HepG2 (cell line): ENCODE results near the gene TXNRD1. TPM values are rescaled to one million over a fixed set of nuclear protein-coding genes. Genes with fewer than 3 reads are reported as not detected.

ENCODE experiments used
- ATAC-seq: fragments of 200-7000 bp; cut with Tn5 transposase; 3 replicates; pipeline ENCODE4 v1.9.1; 2020; ENCODE audit warnings: mild to moderate bottlenecking, moderate library complexity
- BruUV-seq: library from RNA; stranded (reverse); fragments of 400-500 nt; replicated peaks from 2 replicates; lab custom pipeline; 2021; lab: Mats Ljungman, UMichigan
- CTCF ChIA-PET: fragments of 300-600 bp; formaldehyde crosslinking; extraction: SDS; loops from one replicate; lab custom pipeline; 2021; ENCODE audit warnings: low total read pairs, inconsistent platforms, low intra/inter-chr PET ratio; lab: Yijun Ruan, JAX
- POLR2A ChIA-PET: fragments of 350-600 bp; sonication (Branson Sonifier 250); formaldehyde crosslinking; loops from one replicate; lab custom pipeline; 2020; ENCODE audit warnings: antibody characterized with exemption, inconsistent platforms; lab: Yijun Ruan, JAX
- DNase-seq: peaks from one replicate; pipeline ENCODE4 v3.0.0-alpha.2; 2015; ENCODE audit warnings: low spot score
- FAIRE-seq: peaks from 3 replicates; lab custom pipeline; 2011; peaks lifted over from hg19 to GRCh38; lab: Jason Lieb, UNC
- H2AFZ ChIP-seq: one replicate; pipeline ENCODE4 v1.6.1; 2011; ENCODE audit warnings: low read length, inconsistent platforms
- H3K27ac ChIP-seq: fragments of 300-600 bp; 3 replicates; pipeline ENCODE4 v1.8.0; 2011; ENCODE audit warnings: mixed run types, mild to moderate bottlenecking, mixed read lengths, low read length, inconsistent platforms; ENCODE audit not compliant: insufficient read depth; ENCODE audit errors: extremely low read length
- H3K27me3 ChIP-seq, 2 experiments: fragments of 200-600 bp in 1 of 2; 2 replicates in 1 of 2; 3 replicates in 1 of 2; pipeline versions ENCODE4 v1.6.0 to v1.8.0; 2011; ENCODE audit warnings: low read length in 2 of 2, mild to moderate bottlenecking in 2 of 2, moderate library complexity in 2 of 2, inconsistent platforms in 1 of 2; ENCODE audit not compliant: insufficient read depth in 2 of 2, control insufficient read depth in 1 of 2
- H3K36me3 ChIP-seq, 2 experiments: fragments of 200-600 bp in 1 of 2; replicated peaks in 1 of 2; 2 replicates in 1 of 2; 3 replicates in 1 of 2; pipeline versions ENCODE4 v1.5.1 to v1.8.0; 2011; ENCODE audit warnings: low read length in 2 of 2, inconsistent platforms in 1 of 2; ENCODE audit not compliant: insufficient read depth in 2 of 2, control insufficient read depth in 1 of 2
- H3K4me1 ChIP-seq: 2 replicates; pipeline ENCODE4 v1.5.1; 2012; ENCODE audit warnings: low read length, inconsistent platforms; ENCODE audit not compliant: insufficient read depth
- H3K4me2 ChIP-seq: 2 replicates; pipeline ENCODE4 v1.6.0; 2011; ENCODE audit warnings: low read depth, low read length, inconsistent platforms
- H3K4me3 ChIP-seq, 3 experiments: fragments of 200-600 bp in 1 of 3; sonication (generic), shearing (Covaris generic) in 1 of 3; replicated peaks in 1 of 3; 2 replicates each; pipeline ENCODE4 v1.5.1; 2011 to 2016; ENCODE audit warnings: low read length in 3 of 3, inconsistent platforms in 2 of 3, low read depth in 2 of 3, mild to moderate bottlenecking in 2 of 3, control low read depth in 1 of 3, mixed read lengths in 1 of 3; ENCODE audit not compliant: insufficient read depth in 1 of 3
- H3K79me2 ChIP-seq: one replicate; pipeline ENCODE4 v1.6.1; 2011; ENCODE audit warnings: low read length, inconsistent platforms; ENCODE audit not compliant: insufficient read depth
- H3K9ac ChIP-seq: 2 replicates; pipeline ENCODE4 v1.6.0; 2011; ENCODE audit warnings: mild to moderate bottlenecking, low read depth, low read length, inconsistent platforms; ENCODE audit not compliant: insufficient read depth
- H3K9me3 ChIP-seq: 2 replicates; pipeline ENCODE4 v1.5.1; 2012; ENCODE audit warnings: mild to moderate bottlenecking, low read length
- H4K20me1 ChIP-seq: 2 replicates; pipeline ENCODE4 v1.6.0; 2011; ENCODE audit warnings: inconsistent platforms, mild to moderate bottlenecking, low read length, moderate library complexity; ENCODE audit not compliant: insufficient read depth
- HNRNPH1 ChIP-seq: fragments of 200-400 bp; formaldehyde crosslinking; optimal IDR thresholded peaks from 2 replicates; pipeline ENCODE3; 2017; ENCODE audit warnings: mild to moderate bottlenecking, low read depth, low read length
- MNT ChIP-seq: fragments of 450-650 bp; IDR thresholded peaks from 2 replicates; pipeline ENCODE4 v1.6.1; 2016
- NFYB ChIP-seq: sonication (generic); formaldehyde crosslinking; IDR thresholded peaks from 2 replicates; pipeline ENCODE4 v1.4.0; 2020; ENCODE audit warnings: missing genetic modification reagents
- POLR2A ChIP-seq, 2 experiments: IDR thresholded peaks; 2 replicates each; pipeline ENCODE4 v1.6.1; 2011; ENCODE audit warnings: low read depth in 2 of 2, low read length in 2 of 2, mild to moderate bottlenecking in 1 of 2, moderate library complexity in 1 of 2; ENCODE audit not compliant: insufficient read depth in 1 of 2
- POLR2AphosphoS2 ChIP-seq: IDR thresholded peaks from 2 replicates; pipeline ENCODE4 v1.6.1; 2011; ENCODE audit warnings: low read depth, low read length, improper control_type of control experiment
- RBFOX2 ChIP-seq: fragments of 200-400 bp; formaldehyde crosslinking; IDR thresholded peaks from 2 replicates; pipeline ENCODE4 v1.6.1; 2017; ENCODE audit warnings: low read depth, mild to moderate bottlenecking, low read length
- RBM22 ChIP-seq: fragments of 200-400 bp; formaldehyde crosslinking; optimal IDR thresholded peaks from 2 replicates; pipeline ENCODE3; 2017; ENCODE audit warnings: mild to moderate bottlenecking, low read length, moderate library complexity
- SIX4 ChIP-seq: sonication (generic); formaldehyde crosslinking; IDR thresholded peaks from 2 replicates; pipeline ENCODE4 v1.4.0; 2020; ENCODE audit warnings: missing genetic modification reagents
- ZNF20 ChIP-seq: sonication (generic); formaldehyde crosslinking; IDR thresholded peaks from 2 replicates; pipeline ENCODE4 v1.4.0; 2020; ENCODE audit warnings: mild to moderate bottlenecking, moderate library complexity, missing genetic modification reagents
- WGBS: methylation state at CpG from one replicate; pipeline ENCODE4 v1.1.6; 2017; ENCODE audit warnings: low lambda C conversion rate; 5-methylcytosine and 5-hydroxymethylcytosine counted together
- in situ Hi-C: cut with HindIII; loops from 2 replicates; pipeline ENCODE4 v1.10.0; 2017; ENCODE audit warnings: low pct_unique_long_range_greater_than_20kb; ENCODE audit not compliant: extremely low pct_ligation_motif_present
- intact Hi-C: fragments of 100-400 bp; cut with micrococcal nuclease; formaldehyde crosslinking; loops from one replicate; pipeline ENCODE4 v1.10.0; 2022; ENCODE audit not compliant: unreplicated experiment
- polyA plus RNA-seq, 8 experiments: library from polyadenylated mRNA; depleted of rRNA in 3 of 8; stranded (reverse) in 7 of 8; unstranded in 1 of 8; fragments of >200 nt; fragmentation: Illumina TruSeq in 4 of 8; extraction: Trizol in 4 of 8; gene quantifications; 2 replicates each; pipeline versions ENCODE4 v1.2.1 to v1.2.3, GENCODE V29; 2011 to 2016; ENCODE audit warnings: low read depth in 4 of 8, missing spikeins in 1 of 8, mixed read lengths in 1 of 8; ENCODE audit not compliant: insufficient read depth in 1 of 8
- total RNA-seq, 5 experiments: library from RNA; depleted of rRNA; stranded (reverse); fragments of >200 nt; fragmentation: Illumina TruSeq; extraction: Trizol; gene quantifications; 2 replicates each; pipeline ENCODE4 v1.2.3, GENCODE V29; 2016; ENCODE audit warnings: low read depth in 1 of 5

TXNRD1 gene
- total and polyA plus RNA-seq, 2 of the 13 experiments (the other 11 are each of a cell fraction or from before 2014, with no cell fraction given), result 54.0 to 190 TPM

- DNase-seq (no peak), ATAC-seq (no peak), FAIRE-seq (no peak)
- intact Hi-C loops (no loop called here), in situ Hi-C loops (no loop called here)
- no peak overlapping the region for H3K27ac ChIP-seq
- no peaks in the 10 kb centered on the region for H3K9me3 ChIP-seq
- H3K4me1 ChIP-seq, result peaks cover 17% of the 10 kb centered on the region
- H4K20me1 ChIP-seq, result peaks cover 73% of the 10 kb centered on the region
- no peak overlapping the region for H3K9ac ChIP-seq
- WGBS, result 93% methylated on average over 10 of the region's 10 CpGs
- H3K79me2 ChIP-seq, result peaks cover 90% of the 10 kb centered on the region
- no peak overlapping the region for H3K4me2 ChIP-seq
- H3K4me3 ChIP-seq, result no peak overlapping the region
- peaks cover 11 to 57% of the 10 kb centered on the region in 2 experiments for H3K36me3 ChIP-seq
- no peaks in the 10 kb centered on the region for H3K27me3 ChIP-seq
- TF ChIP-seq HNRNPH1 (no peak), RBM22 (peak; percentile 70), POLR2A (IDR thresholded peaks at IDR 0.05; ENCODE audit: insufficient read depth in 1 of 2, low read depth in 2 of 2, low read length in 2 of 2) (peak in 1 of 2 experiments; percentile 34; a peak in 1 of 4 replicates), MNT (no peak), RBFOX2 (0 out of 2 replicates have a peak, but pooled peaks have one; percentile 2), ZNF20 (CRISPR knock-in tag) (no peak)
- TSS peak; percentile 1 for BruUV-seq
- ChIA-PET POLR2A (no interaction called here), CTCF (no interaction called here)
- no peak overlapping the region for H2AFZ ChIP-seq
Measured at GRCh38 chr12:104304261-104305009, 88.9 kb downstream of the TXNRD1 start.

GRCh38 chr12:104305349-104305748 lies 89.8 kb downstream of the TXNRD1 start:
- Histone ChIP-seq H3K27me3 (no peaks in the 10 kb centered on the region), H3K36me3 (peaks cover 10 to 53% of the 10 kb centered on the region in 2 experiments), H3K4me3 (no peak overlapping the region), H3K4me2 (no peak overlapping the region), H3K79me2 (peaks cover 90% of the 10 kb centered on the region), H3K9ac (no peak overlapping the region), H3K4me1 (peaks cover 8% of the 10 kb centered on the region; the same call in 1 of the 2 replicates), H3K9me3 (no peaks in the 10 kb centered on the region), H3K27ac (no peak overlapping the region), H2AFZ (no peak overlapping the region), H4K20me1 (peaks cover 72% of the 10 kb centered on the region)
- ChIA-PET POLR2A (no interaction called here), CTCF (no interaction called here)
- no TSS peak for BruUV-seq
- 91% methylated on average over 2 of the region's 2 CpGs for WGBS
- in situ Hi-C loops, result no loop called here
- intact Hi-C loops, result no loop called here
- no peak for DNase-seq
- FAIRE-seq, result no peak
- peak; percentile 74; the same call in 1 of the 2 replicates for TF ChIP-seq POLR2AphosphoS2
- TF ChIP-seq SIX4 (CRISPR knock-in tag), result no peak
- TF ChIP-seq NFYB, result no peak
- ATAC-seq, result no peak
